Measurements from ENCODE around the gene KIAA0232.

GRCh38 chr4:6794189-6794588, 11.7 kb downstream of the KIAA0232 start:
- TF ChIP-seq, protein P1, sequence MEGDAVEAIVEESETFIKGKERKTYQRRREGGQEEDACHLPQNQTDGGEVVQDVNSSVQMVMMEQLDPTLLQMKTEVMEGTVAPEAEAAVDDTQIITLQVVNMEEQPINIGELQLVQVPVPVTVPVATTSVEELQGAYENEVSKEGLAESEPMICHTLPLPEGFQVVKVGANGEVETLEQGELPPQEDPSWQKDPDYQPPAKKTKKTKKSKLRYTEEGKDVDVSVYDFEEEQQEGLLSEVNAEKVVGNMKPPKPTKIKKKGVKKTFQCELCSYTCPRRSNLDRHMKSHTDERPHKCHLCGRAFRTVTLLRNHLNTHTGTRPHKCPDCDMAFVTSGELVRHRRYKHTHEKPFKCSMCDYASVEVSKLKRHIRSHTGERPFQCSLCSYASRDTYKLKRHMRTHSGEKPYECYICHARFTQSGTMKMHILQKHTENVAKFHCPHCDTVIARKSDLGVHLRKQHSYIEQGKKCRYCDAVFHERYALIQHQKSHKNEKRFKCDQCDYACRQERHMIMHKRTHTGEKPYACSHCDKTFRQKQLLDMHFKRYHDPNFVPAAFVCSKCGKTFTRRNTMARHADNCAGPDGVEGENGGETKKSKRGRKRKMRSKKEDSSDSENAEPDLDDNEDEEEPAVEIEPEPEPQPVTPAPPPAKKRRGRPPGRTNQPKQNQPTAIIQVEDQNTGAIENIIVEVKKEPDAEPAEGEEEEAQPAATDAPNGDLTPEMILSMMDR (IDR thresholded peaks at IDR 0.05), result no peak
- TF ChIP-seq POLR2A (IDR thresholded peaks at IDR 0.05), result no peak
